HG03280 (cell line): ENCODE data around the gene KICS2.

Experiments used
- ATAC-seq: cut with Tn5 transposase; IDR thresholded peaks from one replicate; pipeline ENCODE4 v1.9.1; 2021; ENCODE audit warnings: mild to moderate bottlenecking, moderate library complexity; ENCODE audit not compliant: unreplicated experiment

KICS2 gene

DNA sequence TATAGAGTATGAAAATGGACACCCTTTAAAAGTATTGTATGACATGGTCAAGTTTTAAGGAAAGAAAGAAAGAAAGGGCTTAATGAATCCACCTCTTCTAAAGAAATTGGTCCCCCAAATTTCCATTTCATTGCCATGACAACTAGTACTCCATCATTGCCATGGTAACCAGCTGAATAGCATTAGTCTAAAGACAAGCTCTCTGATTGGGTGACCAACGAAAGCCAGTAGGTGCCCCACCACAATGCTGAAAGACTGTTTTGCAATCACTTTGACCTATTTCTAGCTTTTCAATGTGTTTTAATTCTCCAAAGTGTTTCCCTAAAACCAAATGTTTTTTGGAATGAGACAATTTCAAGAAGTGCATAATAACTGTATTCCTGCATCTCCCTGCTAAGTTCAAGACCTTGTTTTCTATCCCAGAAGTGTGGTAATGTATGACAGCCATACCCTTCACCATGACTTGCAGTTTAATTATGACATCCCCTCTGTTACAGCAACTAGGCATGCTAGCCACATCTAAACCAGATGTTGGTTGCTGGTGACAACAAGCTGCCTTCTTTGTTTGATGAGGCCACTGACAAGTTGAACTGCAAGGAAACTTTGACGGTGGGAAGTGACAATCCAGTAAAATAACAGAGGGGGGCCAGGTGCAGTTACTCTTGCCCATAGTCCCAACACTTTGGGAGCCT lies 46.7 kb downstream of the KICS2 start:
- ATAC-seq, result no peak

DNA sequence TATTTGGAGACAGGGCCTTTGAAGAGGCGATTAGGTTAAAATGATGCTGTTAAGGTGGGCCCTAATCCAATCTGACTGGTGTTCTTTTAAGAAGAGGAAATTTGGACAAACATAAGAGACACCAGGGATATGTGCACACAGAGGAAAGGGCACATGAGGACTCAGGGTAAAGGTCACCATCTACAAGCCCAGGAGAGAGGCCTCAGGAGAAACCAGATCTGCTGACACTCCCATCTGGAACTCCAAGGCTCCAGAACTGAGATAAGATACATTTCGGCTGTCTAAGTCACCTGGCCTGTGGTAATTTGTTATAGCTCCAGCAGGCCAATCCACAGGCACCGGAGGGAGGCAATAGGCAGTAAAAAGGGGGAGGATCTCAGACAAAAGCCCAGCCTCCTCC lies 48.6 kb downstream of the KICS2 start:
- no peak for ATAC-seq
